A375 (cell line): Measurements from ENCODE around the gene ANTXRL. TPM values are rescaled to one million over a fixed set of nuclear protein-coding genes. Genes with fewer than 3 reads are reported as not detected.

ENCODE experiments used
- total RNA-seq: library from RNA; depleted of rRNA; stranded (reverse); fragments of >200 nt; shearing (Covaris generic); gene quantifications from 2 replicates; pipeline ENCODE4 v1.2.3, GENCODE V29; 2014; rRNA removed

Gene ANTXRL
- total RNA-seq: not detected in 2 replicates

DNA sequence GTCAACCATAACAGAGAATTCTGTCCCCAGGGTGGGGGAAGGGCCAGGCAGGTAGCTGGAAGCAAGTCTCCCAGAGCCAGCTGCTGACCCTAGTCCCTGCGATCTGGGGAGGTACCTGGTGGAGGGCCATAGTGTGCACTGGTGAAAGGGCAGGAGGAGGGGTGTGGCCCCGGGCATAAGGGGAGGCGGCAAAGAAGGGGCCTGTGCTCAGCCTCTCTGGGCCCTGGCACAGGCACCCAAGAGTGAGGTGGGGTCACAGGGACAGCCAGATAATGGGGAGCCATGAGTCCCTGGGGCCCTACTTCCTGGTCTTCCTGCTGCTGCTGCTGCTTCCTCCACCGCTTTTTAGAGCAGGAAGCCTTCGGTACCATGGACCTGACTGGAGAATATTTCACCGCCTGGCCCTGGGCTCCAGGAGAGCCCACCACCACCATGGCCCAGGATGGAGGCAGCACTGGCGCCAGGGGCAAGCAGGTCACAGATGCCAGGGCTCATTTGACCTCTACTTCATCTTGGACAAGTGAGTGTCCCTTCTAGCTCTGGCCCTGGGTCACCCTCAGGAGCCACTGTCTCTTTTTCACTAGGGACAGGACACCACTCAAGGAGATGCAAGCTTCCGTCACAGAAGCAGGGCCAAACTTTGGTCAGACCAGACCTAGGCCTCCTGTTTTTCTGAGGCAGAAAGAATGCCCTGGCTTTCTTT is at the start of gene ANTXRL:
ANTXRL (plus strand) TSS at position 7 of the 703 bp plus-strand sequence; CDS start at position 273, 266 bp downstream.

DNA sequence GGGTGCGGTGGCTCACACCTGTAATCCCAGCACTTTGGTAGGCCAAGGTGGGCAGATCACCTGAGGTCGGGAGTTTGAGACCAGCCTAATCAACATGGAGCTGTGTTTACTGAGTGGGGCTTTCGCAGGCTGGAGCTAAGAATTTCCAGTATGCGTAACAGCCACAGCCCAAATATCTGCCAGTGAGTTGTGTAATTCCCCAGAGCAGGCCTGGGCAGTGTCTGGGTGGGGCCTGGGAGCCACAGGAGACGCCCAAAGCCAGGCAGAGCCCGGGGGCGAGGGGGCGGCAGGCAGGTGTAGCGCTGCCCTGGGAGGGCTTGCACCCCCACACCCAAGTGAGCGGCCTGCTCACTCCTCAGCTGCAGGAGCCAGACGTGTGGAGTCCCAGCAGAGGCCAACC is 88.6 kb downstream of the ANTXRL start, which contains the start of gene ANXA8L1:
ANXA8L1 (plus strand) TSS at position 371 of the 400 bp plus-strand sequence. CDS start 76 bp downstream, outside the sequence.

Other genes starting within 250 kb of the ANTXRL start
- not detected in 2 replicates for gene MSMB, start 240.7 kb upstream of the ANTXRL start, total RNA-seq
- gene ANXA8L1, start 88.8 kb downstream of the ANTXRL start, total RNA-seq: 0.13 TPM in 1 of 2 replicates, not detected in the other
- not detected in 2 replicates for gene NPY4R, start 179.0 kb downstream of the ANTXRL start, total RNA-seq